Stomach smooth muscle (tissue), 2 donors: Measurements from ENCODE around the gene SLC25A23.
A peak's percentile ranks its signal among the peaks of the same experiment; 100 is the strongest.

Experiments used
- H3K27ac ChIP-seq: one replicate; pipeline ENCODE4 v1.7.0; 2013; ENCODE audit warnings: mild to moderate bottlenecking, low read length, inconsistent platforms
- H3K27me3 ChIP-seq, 2 donors: one replicate each; pipeline ENCODE4 v1.7.0; 2013; ENCODE audit warnings: low read length in 2 of 2; ENCODE audit not compliant: insufficient read depth in 2 of 2, control insufficient read depth in 1 of 2
- H3K36me3 ChIP-seq, 2 donors: one replicate each; pipeline ENCODE4 v1.7.0; 2013; ENCODE audit warnings: low read length in 2 of 2; ENCODE audit not compliant: control insufficient read depth in 2 of 2, insufficient read depth in 2 of 2
- H3K4me1 ChIP-seq: one replicate; pipeline ENCODE4 v1.7.0; 2013; ENCODE audit warnings: low read length; ENCODE audit not compliant: control insufficient read depth, insufficient read depth
- H3K4me3 ChIP-seq, 2 donors: one replicate each; pipeline ENCODE4 v1.7.0; 2013; ENCODE audit warnings: low read length in 2 of 2
- H3K9ac ChIP-seq, 2 donors: one replicate each; pipeline ENCODE4 v1.7.0; 2013; ENCODE audit warnings: low read length in 2 of 2, mild to moderate bottlenecking in 1 of 2
- H3K9me3 ChIP-seq, 2 donors: one replicate each; pipeline ENCODE4 v1.7.0; 2013; ENCODE audit warnings: low read length in 2 of 2; ENCODE audit not compliant: control insufficient read depth in 2 of 2
- donor health status: healthy.
- donor health status: Pancreatic carcinoma.

The SLC25A23 gene

DNA sequence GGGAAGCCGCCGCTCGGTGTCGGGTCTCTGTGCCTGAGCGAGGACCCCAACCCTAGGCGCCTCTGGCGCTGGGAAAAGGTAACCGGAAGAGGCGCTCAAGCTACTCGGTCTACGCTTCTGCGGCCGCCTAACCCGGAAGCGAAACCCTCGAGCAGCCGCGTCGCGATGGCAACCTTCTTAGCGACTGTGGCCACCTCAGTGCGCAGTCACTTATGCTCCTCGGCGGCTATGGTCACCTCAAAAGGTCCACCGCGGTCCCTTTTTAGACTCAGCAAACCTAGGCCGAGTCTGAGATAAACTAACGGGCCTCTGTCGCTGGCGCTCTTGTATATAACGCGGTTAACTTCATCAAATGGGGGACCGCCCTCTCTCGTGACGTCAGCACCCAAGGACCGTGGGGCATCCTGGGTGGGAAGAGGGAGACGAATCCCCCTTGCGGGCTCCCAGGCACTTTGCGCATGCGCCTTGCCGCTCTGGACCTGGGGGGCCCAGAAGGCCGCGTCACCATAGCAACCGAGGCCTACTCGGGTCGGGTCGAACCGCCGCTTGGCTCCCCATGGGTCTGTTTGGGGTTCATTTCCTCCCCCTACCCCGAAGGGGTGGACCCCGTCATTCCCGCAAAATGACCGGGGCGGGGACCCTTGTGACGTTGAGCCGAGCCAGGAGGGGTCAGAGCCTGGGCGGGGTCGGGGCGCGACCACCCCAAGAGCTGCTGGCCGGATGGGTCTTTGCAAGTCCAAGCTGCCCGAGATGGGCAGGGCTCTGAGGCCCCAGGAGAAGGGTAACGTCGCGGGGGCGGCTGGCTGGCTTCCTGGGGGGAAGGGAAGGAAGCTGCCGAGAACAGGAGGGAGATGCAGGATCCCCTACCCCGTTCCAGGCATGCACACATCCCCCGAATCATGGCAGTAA is 66.3 kb downstream of the SLC25A23 start, which contains the start of gene GTF2F1:
GTF2F1 (minus strand) TSS at position 91 of the 909 bp plus-strand sequence. CDS start 169 bp downstream, outside the sequence.
- Histone ChIP-seq H3K36me3 (peaks cover 6 to 14% of the 10 kb centered on the region in 2 donors), H3K9me3 (no peaks in the 10 kb centered on the region), H3K4me3 (peak within 1 kb of the TSS; percentile 94 to 95), H3K27me3 (no peaks in the 10 kb centered on the region), H3K27ac (peak within 1 kb of the TSS; percentile 98), H3K9ac (peak within 1 kb of the TSS; percentile 95 to 98), H3K4me1 (peaks cover 19% of the 10 kb centered on the region)

DNA sequence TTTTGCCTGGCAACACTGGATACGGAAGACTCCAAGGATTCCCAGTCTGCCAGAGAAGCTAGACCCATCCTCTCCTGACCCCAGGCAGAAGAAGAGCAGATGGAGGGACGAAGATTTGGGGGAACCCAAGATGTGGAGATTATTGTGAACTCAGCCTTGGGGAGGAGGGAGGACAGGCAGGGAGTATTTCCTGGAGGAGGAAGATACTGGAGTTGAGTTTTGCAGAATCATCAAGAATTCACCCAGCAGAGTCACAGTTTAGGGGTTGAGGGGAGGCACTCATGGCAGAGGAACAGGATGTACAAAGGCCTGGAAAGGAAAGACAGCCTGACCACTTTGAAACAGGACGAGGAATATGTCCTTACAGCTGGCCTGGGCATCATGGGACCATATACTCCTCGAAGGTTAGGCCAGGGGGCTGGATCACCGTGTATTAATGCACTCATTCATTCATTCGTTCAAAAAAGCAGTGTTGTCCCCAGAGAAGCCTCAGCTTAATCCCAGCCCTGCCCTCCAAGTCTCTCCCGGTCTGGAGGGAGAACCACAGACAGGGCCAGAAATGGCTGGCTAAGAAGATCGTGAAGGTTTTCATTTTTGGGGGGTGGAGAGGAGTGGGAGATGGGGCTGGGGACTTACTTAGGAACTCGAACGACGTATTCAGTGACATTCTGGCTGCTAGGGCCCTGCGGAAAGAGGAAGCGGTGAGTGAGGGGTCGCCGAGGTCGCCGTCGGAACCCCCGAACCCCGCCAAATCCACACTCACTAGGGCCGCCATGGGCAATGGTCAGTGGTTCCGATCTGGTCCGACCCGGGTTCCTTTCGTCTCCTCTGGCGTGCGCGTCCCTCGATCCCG is 67.1 kb downstream of the SLC25A23 start:
- Histone ChIP-seq H3K4me3 (peak overlapping the region; percentile 94 to 95), H3K9ac (peak overlapping the region; percentile 95 to 98), H3K27me3 (no peaks in the 10 kb centered on the region), H3K27ac (peak overlapping the region; percentile 98), H3K9me3 (no peaks in the 10 kb centered on the region), H3K36me3 (peaks cover 9 to 19% of the 10 kb centered on the region in 2 donors), H3K4me1 (peaks cover 19% of the 10 kb centered on the region)
